Mucosa of rectum (tissue), 2 donors: ENCODE results near the gene MTHFSD.

ENCODE experiments used
- H3K27ac ChIP-seq, 2 donors: one replicate each; pipeline ENCODE4 v1.7.0; 2013; ENCODE audit warnings: inconsistent platforms in 2 of 2, low read depth in 2 of 2, low read length in 2 of 2
- H3K27me3 ChIP-seq, 2 donors: one replicate each; pipeline ENCODE4 v1.7.0; 2013; ENCODE audit warnings: low read length in 2 of 2; ENCODE audit not compliant: control insufficient read depth in 2 of 2, insufficient read depth in 2 of 2
- H3K36me3 ChIP-seq, 2 donors: one replicate each; pipeline ENCODE4 v1.7.0; 2013; ENCODE audit warnings: low read length in 2 of 2; ENCODE audit not compliant: control insufficient read depth in 2 of 2, insufficient read depth in 2 of 2
- H3K4me1 ChIP-seq, 2 donors: one replicate each; pipeline ENCODE4 v1.7.0; 2013; ENCODE audit warnings: low read length in 2 of 2, mild to moderate bottlenecking in 1 of 2; ENCODE audit not compliant: control insufficient read depth in 2 of 2, insufficient read depth in 2 of 2
- H3K4me3 ChIP-seq, 2 donors: one replicate each; pipeline ENCODE4 v1.7.0; 2013; ENCODE audit warnings: low read length in 2 of 2
- H3K9ac ChIP-seq, 2 donors: one replicate each; pipeline ENCODE4 v1.7.0; 2013; ENCODE audit warnings: low read length in 2 of 2, low read depth in 1 of 2, mild to moderate bottlenecking in 1 of 2
- H3K9me3 ChIP-seq, 2 donors: one replicate each; pipeline ENCODE4 v1.7.0; 2013; ENCODE audit warnings: low read length in 2 of 2; ENCODE audit not compliant: control insufficient read depth in 2 of 2
- donor health status: healthy.
- donor health status: Normal muscosa, but diverticular disease.

Gene MTHFSD

GRCh38 chr16:86575754-86576557 lies 20.9 kb upstream of the MTHFSD start:
- H3K9ac ChIP-seq = peak overlapping the region in 1 of 2 donors; percentile 30
- peak overlapping the region; percentile 32 to 47 for H3K27ac ChIP-seq
- peaks cover 52 to 60% of the 10 kb centered on the region in 2 donors for H3K27me3 ChIP-seq

GRCh38 chr16:86575095-86575685 lies 20.2 kb upstream of the MTHFSD start:
- Histone ChIP-seq H3K9ac (no peak overlapping the region), H3K4me3 (peak overlapping the region; percentile 50 to 62), H3K36me3 (no peaks in the 10 kb centered on the region), H3K27me3 (peaks cover 58 to 61% of the 10 kb centered on the region in 2 donors), H3K4me1 (peaks cover 0 to 4% of the 10 kb centered on the region in 2 donors), H3K27ac (no peak overlapping the region), H3K9me3 (no peaks in the 10 kb centered on the region)

More at GRCh38 chr16:86575754-86576557, 20.9 kb upstream of the MTHFSD start:
- Histone ChIP-seq H3K36me3 (no peaks in the 10 kb centered on the region), H3K4me1 (peaks cover 0 to 4% of the 10 kb centered on the region in 2 donors), H3K4me3 (peak overlapping the region; percentile 50 to 62), H3K9me3 (no peaks in the 10 kb centered on the region)

- no peak overlapping the region for H3K9ac ChIP-seq
- H3K27me3 ChIP-seq = peaks cover 60 to 61% of the 10 kb centered on the region in 2 donors
- H3K27ac ChIP-seq = no peak overlapping the region
- no peak overlapping the region for H3K4me3 ChIP-seq
- no peaks in the 10 kb centered on the region for H3K36me3 ChIP-seq
- H3K9me3 ChIP-seq = no peaks in the 10 kb centered on the region
- H3K4me1 ChIP-seq = peaks cover 0 to 4% of the 10 kb centered on the region in 2 donors
Measured at GRCh38 chr16:86574646-86575045, 19.6 kb upstream of the MTHFSD start.

- H3K4me1 ChIP-seq = peaks cover 0 to 4% of the 10 kb centered on the region in 2 donors
- H3K4me3 ChIP-seq = no peak overlapping the region
- no peak overlapping the region for H3K27ac ChIP-seq
- H3K9ac ChIP-seq = no peak overlapping the region
- H3K36me3 ChIP-seq = no peaks in the 10 kb centered on the region
- H3K9me3 ChIP-seq = no peaks in the 10 kb centered on the region
- peaks cover 65 to 67% of the 10 kb centered on the region in 2 donors for H3K27me3 ChIP-seq
Measured at GRCh38 chr16:86573646-86574508, 18.8 kb upstream of the MTHFSD start.

GRCh38 chr16:86573215-86573614 lies 18.2 kb upstream of the MTHFSD start:
- H3K36me3 ChIP-seq = no peaks in the 10 kb centered on the region
- H3K27ac ChIP-seq = no peak overlapping the region
- no peaks in the 10 kb centered on the region for H3K9me3 ChIP-seq
- H3K27me3 ChIP-seq = peaks cover 62 to 66% of the 10 kb centered on the region in 2 donors
- no peak overlapping the region for H3K4me3 ChIP-seq
- H3K4me1 ChIP-seq = peaks cover 0 to 4% of the 10 kb centered on the region in 2 donors
- no peak overlapping the region for H3K9ac ChIP-seq

GRCh38 chr16:86572606-86573005 lies 17.6 kb upstream of the MTHFSD start:
- H3K4me3 ChIP-seq = no peak overlapping the region
- no peaks in the 10 kb centered on the region for H3K36me3 ChIP-seq
- H3K9me3 ChIP-seq = no peaks in the 10 kb centered on the region
- no peak overlapping the region for H3K9ac ChIP-seq
- H3K4me1 ChIP-seq = peaks cover 0 to 4% of the 10 kb centered on the region in 2 donors
- peaks cover 56 to 63% of the 10 kb centered on the region in 2 donors for H3K27me3 ChIP-seq
- H3K27ac ChIP-seq = no peak overlapping the region

GRCh38 chr16:86572041-86572521 lies 17.0 kb upstream of the MTHFSD start:
- Histone ChIP-seq H3K9me3 (no peaks in the 10 kb centered on the region), H3K9ac (no peak overlapping the region), H3K4me1 (peaks cover 0 to 4% of the 10 kb centered on the region in 2 donors), H3K4me3 (no peak overlapping the region), H3K27me3 (peaks cover 56 to 62% of the 10 kb centered on the region in 2 donors), H3K36me3 (no peaks in the 10 kb centered on the region), H3K27ac (no peak overlapping the region)

- Histone ChIP-seq H3K36me3 (no peaks in the 10 kb centered on the region), H3K9ac (no peak overlapping the region), H3K9me3 (no peaks in the 10 kb centered on the region), H3K27ac (no peak overlapping the region), H3K4me3 (no peak overlapping the region), H3K4me1 (peaks cover 0 to 4% of the 10 kb centered on the region in 2 donors), H3K27me3 (peaks cover 52 to 57% of the 10 kb centered on the region in 2 donors)
Measured at GRCh38 chr16:86571530-86571915, 16.5 kb upstream of the MTHFSD start.

- Histone ChIP-seq H3K9me3 (no peaks in the 10 kb centered on the region), H3K27me3 (peaks cover 56 to 57% of the 10 kb centered on the region in 2 donors), H3K27ac (no peak overlapping the region), H3K4me3 (no peak overlapping the region), H3K9ac (no peak overlapping the region), H3K36me3 (no peaks in the 10 kb centered on the region), H3K4me1 (peaks cover 0 to 4% of the 10 kb centered on the region in 2 donors)
Measured at GRCh38 chr16:86570558-86571529, 15.8 kb upstream of the MTHFSD start.
